Activated CD8-positive, alpha-beta T cell treated with anti-CD3 and anti-CD28 coated beads, Interleukin-2, amount 10 ng/mL, durations not matched to agents 7 days and 5 days (primary cell): ENCODE measurements around the gene KCP. TPM values are rescaled to one million over a fixed set of nuclear protein-coding genes. Genes with fewer than 3 reads are reported as not detected.
A peak's percentile ranks its signal among the peaks of the same experiment; 100 is the strongest.

Source experiments
- ATAC-seq: fragments of 150-1000 bp; cut with Tn5 transposase; one replicate; pipeline ENCODE4 v1.10.0; 2021; ENCODE audit warnings: moderate library complexity
- CTCF ChIA-PET: fragments of 350-600 bp; sonication (Branson Sonifier 250); formaldehyde crosslinking; loops from one replicate; lab custom pipeline; 2021; ENCODE audit warnings: antibody characterized with exemption; lab: Charles Lee
- POLR2A ChIA-PET: fragments of 350-600 bp; sonication (Branson Sonifier 250); formaldehyde crosslinking; loops from one replicate; lab custom pipeline; 2021; ENCODE audit warnings: antibody characterized with exemption; lab: Charles Lee
- DNase-seq: peaks from one replicate; pipeline ENCODE4 v3.0.0-alpha.2; 2020
- H3K27ac Mint-ChIP-seq: one replicate; pipeline ENCODE4 v1.8.0; 2021; ENCODE audit warnings: mild to moderate bottlenecking, mixed read lengths
- H3K27me3 Mint-ChIP-seq: one replicate; pipeline ENCODE4 v1.8.0; 2021; ENCODE audit warnings: low read depth, mixed read lengths
- H3K36me3 Mint-ChIP-seq: one replicate; pipeline ENCODE4 v1.8.0; 2021; ENCODE audit warnings: low read depth, mixed read lengths
- H3K4me1 Mint-ChIP-seq: one replicate; pipeline ENCODE4 v1.8.0; 2021; ENCODE audit warnings: low read depth, mixed read lengths
- H3K4me3 Mint-ChIP-seq: one replicate; pipeline ENCODE4 v1.8.0; 2021; ENCODE audit warnings: mild to moderate bottlenecking, mixed read lengths
- H3K9me3 Mint-ChIP-seq: one replicate; pipeline ENCODE4 v1.8.0; 2022; ENCODE audit warnings: mixed read lengths; ENCODE audit not compliant: insufficient read depth
- total RNA-seq, 2 experiments: library from RNA; stranded (reverse); gene quantifications; one replicate each; pipeline ENCODE4 v1.2.3, GENCODE V29; 2021

KCP gene
- total RNA-seq, 2 experiments from 2014 or later: 0.21 TPM; not detected in 1

DNA sequence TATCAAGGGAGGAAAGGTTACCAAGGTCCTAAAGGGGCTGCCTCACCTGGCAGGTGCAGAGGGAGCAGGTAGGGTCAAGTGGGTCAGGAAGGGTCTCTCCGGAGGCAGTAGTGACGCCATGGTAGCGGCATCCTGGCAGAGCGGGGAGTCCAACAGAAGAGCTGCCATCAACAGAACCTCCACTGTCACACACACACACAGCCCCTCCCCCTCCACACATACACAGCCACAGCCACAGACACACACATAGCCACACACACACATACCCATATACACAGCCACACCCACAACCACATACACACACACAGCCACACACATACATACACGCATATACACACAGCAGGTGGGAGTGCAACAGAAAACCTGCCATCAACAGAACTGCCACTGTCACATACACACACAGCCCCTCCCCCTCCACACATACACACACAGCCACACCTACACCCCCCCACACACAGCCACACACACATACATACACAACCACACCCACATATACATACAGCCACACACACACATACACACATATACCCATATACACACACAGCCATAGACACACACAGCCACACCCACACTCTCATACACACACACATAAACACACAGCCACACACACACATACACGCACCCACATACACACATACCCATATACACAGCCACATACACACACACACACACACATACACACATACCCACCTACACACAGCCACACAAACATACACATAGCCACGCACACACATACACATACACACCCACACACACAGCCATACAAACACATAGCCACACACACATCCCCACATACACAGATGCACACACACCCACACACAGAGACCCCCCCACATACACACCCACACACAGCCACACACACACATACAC is 23.1 kb downstream of the KCP start:
- Mint-ChIP-seq H3K4me1 (peaks cover 8% of the 10 kb centered on the region), H3K27me3 (peaks cover 11% of the 10 kb centered on the region), H3K9me3 (no peaks in the 10 kb centered on the region), H3K27ac (no peak overlapping the region), H3K4me3 (no peak overlapping the region), H3K36me3 (no peaks in the 10 kb centered on the region)
- CTCF ChIA-PET: no interaction called here
- DNase-seq (no peak), ATAC-seq (no peak)
- POLR2A ChIA-PET: no interaction called here

DNA sequence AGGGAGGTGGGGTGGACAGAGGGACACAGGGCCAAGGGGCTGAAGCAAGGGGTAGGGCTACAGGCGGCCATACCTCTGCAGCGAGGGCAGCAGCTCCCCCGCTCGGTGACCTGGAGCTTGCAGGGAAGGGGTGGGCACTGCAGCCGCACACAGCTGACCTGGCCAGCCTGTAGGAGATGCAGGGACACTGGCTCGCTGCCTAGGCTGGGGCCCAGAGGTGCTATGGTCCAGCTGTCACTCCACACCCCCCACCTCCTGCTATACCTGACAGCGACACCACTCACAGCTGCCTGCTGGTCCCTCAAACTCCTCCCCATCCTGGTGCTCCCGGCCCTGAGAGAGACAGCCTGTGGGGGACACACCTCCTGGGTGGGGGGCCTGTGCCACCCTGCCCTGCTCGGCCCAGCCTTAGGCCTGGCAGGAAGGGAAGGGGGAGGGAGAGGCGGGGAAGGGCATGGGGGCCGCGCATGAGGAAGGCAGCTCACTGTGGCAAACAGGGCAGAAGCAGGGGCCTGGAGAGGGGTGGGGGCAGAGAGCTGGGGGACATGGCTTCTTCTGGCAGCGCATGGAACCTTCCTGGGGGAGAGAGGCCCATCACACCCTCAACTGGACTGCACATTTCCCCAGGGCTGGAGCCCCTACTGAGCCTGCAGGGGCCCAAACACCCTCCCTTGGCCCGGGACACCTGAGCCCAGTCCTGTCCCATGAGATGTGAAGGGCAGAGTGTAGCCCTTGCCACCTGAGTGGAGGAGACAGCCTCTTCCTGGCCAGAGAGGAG is 23.9 kb downstream of the KCP start:
- no peak overlapping the region for H3K4me3 Mint-ChIP-seq
- DNase-seq (no peak), ATAC-seq (no peak)
- ChIA-PET POLR2A (no interaction called here), CTCF (interaction anchor here (9.1 kb wide), 1 partner anchor 25 kb away, joined by 118 read pairs; the partner anchor contains the start of gene ATP6V1F)
- H3K27me3 Mint-ChIP-seq: peaks cover 8% of the 10 kb centered on the region
- no peaks in the 10 kb centered on the region for H3K36me3 Mint-ChIP-seq
- no peaks in the 10 kb centered on the region for H3K9me3 Mint-ChIP-seq
- no peak overlapping the region for H3K27ac Mint-ChIP-seq
- peaks cover 8% of the 10 kb centered on the region for H3K4me1 Mint-ChIP-seq

DNA sequence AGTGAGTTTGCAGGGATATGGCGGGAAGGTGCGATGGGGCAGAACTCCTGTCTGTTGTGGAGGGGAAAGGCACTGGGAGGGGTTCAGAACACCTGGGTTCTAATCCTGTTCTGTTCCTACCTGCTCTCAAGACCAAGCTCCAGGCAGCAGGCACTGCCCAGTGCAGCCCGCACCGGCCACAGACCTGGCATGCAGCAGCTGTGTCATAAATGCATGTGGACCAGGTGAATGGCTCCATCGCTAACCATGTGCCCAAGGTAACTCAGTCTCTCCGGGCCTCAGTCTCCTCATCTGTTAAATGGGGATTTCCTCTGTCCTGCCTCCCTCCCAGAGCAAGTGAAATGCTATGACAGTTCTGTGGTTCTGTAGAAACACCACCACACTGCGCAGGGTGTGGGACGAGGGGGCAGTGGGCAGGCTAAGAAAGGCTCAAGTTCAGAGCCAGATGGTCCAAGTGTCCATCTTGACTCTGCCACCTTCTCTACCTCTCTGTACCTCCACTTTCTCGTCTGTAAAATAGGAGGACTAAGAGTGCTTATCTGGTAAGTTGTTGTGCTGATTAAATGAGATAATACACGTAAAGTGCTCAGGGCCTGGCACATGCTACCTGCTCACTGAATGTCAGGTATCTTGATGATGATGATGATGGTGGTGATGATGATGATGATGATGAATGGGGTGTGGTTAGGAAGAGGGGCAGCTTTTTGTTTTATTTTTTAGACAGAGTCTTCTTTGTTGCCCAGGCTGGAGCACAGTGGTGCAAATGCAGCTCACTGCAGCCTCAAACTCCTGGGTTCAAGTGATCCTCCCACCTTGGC is 24.9 kb downstream of the KCP start:
- no peaks in the 10 kb centered on the region for H3K36me3 Mint-ChIP-seq
- CTCF ChIA-PET: interaction anchor here (0.7 to 9.1 kb wide), 3 partner anchors 24 to 206 kb away, joined by 3 to 118 read pairs (median 3); partner anchors contain the start of gene ATP6V1F
- H3K4me3 Mint-ChIP-seq: no peak overlapping the region
- H3K27ac Mint-ChIP-seq: no peak overlapping the region
- no peaks in the 10 kb centered on the region for H3K9me3 Mint-ChIP-seq
- no peak for ATAC-seq
- H3K27me3 Mint-ChIP-seq: peaks cover 8% of the 10 kb centered on the region
- DNase-seq: no peak
- POLR2A ChIA-PET: no interaction called here
- peaks cover 8% of the 10 kb centered on the region for H3K4me1 Mint-ChIP-seq

DNA sequence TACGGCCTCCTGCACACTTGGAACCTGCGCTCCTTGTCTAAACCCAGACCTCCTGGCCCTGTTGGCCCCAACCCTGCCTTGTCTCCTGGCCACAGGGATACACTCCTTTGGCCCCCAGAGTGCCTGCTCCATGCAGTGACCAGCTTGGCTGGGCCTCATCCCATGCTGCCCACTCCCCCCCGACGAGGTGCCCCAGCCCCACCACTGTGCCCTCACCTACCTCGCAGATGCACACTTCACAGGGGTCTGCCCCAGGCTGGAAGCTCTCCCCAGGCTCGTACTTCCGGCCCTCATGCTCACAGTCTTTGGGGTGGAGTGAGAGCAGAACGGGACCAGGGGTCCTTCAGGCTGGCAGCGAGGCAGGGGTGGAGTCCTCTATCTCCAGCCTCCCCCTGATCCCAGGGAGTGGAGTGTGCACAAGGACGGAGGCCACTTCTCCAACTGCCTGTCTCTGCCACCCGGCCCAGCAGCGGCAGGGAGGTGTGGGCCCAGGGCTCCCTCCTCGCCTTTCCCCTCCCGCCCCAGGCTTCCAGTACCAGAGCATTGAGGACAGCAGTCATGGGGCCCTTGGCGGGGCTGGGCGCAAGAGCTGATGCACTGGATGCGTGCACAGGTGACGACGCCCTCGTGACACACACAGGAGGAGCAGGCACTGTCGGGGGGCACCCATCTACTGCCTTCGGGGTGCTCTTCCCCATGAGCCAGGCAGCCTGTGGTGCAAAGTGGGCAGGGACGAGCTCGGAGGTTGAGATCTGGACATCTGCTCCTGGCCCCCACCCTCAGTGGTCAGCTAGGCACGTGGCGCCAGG is 25.7 kb downstream of the KCP start:
- POLR2A ChIA-PET: no interaction called here
- no peaks in the 10 kb centered on the region for H3K36me3 Mint-ChIP-seq
- H3K9me3 Mint-ChIP-seq: no peaks in the 10 kb centered on the region
- H3K4me1 Mint-ChIP-seq: peaks cover 7% of the 10 kb centered on the region
- H3K27me3 Mint-ChIP-seq: peaks cover 3% of the 10 kb centered on the region
- peak overlapping the region; percentile 9 for H3K27ac Mint-ChIP-seq
- ATAC-seq: no peak
- CTCF ChIA-PET: interaction anchor here (1.1 to 9.1 kb wide), 11 partner anchors 11 to 276 kb away, joined by 3 to 118 read pairs (median 6); partner anchors contain the start of gene ATP6V1F
- DNase-seq: no peak
- H3K4me3 Mint-ChIP-seq: no peak overlapping the region

DNA sequence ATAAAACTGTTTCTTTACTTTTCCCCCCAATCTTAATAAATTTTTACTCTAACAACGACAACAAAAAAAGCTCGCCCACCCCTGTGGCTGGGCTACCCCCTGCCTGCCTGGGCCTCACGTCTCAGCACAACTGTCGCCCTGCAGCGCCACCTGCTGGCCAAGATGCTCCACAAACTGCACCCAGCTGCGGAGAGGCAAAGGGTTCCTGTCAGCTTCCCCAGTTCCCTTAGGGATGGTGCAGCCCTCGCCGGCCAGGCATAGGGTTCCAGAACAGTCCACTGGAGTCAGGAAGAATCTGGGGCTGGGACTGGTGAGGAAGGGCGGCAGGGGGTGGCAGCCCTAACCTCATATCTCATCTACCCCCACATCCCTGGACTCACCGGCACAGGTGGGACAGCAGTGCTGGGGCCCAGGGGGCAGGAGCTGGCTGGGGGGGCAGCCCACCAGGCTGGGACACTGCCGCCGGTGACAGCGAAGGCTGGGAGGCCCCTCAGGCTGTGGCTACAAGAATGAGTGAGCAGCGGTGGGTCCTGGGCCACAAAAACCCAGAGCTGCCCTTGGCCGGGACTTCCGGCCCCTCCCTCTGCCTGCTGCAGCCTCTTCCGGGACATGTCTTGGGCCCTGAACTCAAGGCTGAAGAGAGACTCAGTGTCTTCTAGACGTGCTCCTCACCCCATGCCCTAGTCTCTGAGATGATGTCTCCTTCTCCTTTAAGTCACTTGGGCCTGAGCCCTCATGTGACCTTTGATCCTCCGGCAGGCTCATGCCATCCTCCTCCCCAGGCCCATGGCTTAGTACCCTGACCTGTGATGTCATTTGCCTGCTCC is 26.7 kb downstream of the KCP start:
- peak; percentile 76 for ATAC-seq

DNA sequence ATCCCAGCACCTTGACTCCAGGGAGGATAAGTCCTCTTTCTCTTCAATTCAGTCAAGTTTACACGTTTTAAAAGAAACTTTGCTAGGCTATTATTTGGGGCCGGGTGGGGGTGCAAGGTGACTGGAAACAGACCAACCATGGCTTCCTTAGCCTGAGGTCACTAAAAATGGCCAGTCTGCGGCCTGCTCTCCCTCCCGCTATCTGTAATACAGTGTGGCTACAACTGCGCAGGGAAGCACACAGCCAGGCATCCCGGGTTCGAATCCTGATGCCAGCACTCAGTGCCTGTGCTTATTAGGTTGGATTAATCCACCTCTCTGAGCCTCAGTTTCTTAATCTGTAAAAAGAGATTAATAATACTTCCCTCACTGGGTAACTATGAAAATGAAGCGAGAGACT is 28.4 kb downstream of the KCP start:
- no peaks in the 10 kb centered on the region for H3K36me3 Mint-ChIP-seq
- ATAC-seq (no peak), DNase-seq (no peak)
- peaks cover 20% of the 10 kb centered on the region for H3K4me1 Mint-ChIP-seq
- H3K27me3 Mint-ChIP-seq: no peaks in the 10 kb centered on the region
- H3K9me3 Mint-ChIP-seq: no peaks in the 10 kb centered on the region
- no peak overlapping the region for H3K27ac Mint-ChIP-seq
- H3K4me3 Mint-ChIP-seq: no peak overlapping the region
- POLR2A ChIA-PET: interaction anchor here (0.8 kb wide), 1 partner anchor 14 kb away, joined by 3 read pairs; no protein-coding TSS in a partner anchor
- CTCF ChIA-PET: interaction anchor here (1.2 to 9.1 kb wide), 5 partner anchors 20 to 142 kb away, joined by 3 to 118 read pairs (median 3); partner anchors contain the start of gene ATP6V1F

More for the DNA sequence above, 26.7 kb downstream of the KCP start:
- ChIA-PET CTCF (interaction anchor here (0.8 to 9.1 kb wide), 39 partner anchors 10 to 456 kb away, joined by 3 to 118 read pairs (median 5); partner anchors contain the start of genes ATP6V1F, CCDC136 and TNPO3), POLR2A (no interaction called here)
- DNase-seq: peak; percentile 87
- Mint-ChIP-seq H3K4me3 (no peak overlapping the region), H3K4me1 (peaks cover 7% of the 10 kb centered on the region), H3K9me3 (no peaks in the 10 kb centered on the region), H3K36me3 (no peaks in the 10 kb centered on the region), H3K27ac (peak overlapping the region; percentile 26), H3K27me3 (no peaks in the 10 kb centered on the region)

DNA sequence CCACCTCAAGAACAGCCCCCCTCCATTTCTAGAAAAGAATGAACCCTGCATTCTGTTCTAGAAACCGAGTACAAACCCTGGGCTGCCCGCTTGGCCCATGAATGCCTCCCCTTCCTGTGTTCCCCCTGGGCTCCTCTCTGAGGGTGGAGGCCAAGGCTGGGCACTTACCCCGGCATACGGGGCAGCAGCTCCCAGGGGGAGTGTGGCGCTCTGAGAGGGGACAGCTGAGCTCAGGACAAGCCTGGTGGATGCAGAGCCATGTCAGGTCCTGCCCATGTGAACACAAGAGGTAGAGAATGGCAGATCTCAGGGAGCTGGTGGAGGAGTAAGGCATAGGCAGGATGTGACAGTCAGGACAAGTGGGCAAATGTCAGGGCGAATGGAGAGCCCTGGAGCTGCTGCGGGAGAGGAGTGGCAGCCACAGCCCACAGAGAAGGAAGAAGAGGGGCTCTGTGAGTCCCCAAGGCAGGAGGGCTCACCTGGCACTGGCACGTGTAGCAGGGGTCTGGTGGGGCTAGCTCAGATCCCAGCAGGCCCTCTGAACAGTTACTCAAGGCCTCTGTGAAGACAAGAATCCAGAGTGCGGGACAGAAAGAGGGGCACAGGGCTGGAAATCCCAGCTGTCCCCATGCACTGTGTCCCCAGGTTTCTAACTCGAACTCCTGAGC is 28.9 kb downstream of the KCP start:
- CTCF ChIA-PET: interaction anchor here (0.7 to 9.1 kb wide), 3 partner anchors 8 to 88 kb away, joined by 3 to 118 read pairs (median 4); partner anchors contain the start of gene ATP6V1F
- Mint-ChIP-seq H3K9me3 (no peaks in the 10 kb centered on the region), H3K4me3 (no peak overlapping the region), H3K27ac (no peak overlapping the region), H3K27me3 (no peaks in the 10 kb centered on the region), H3K36me3 (no peaks in the 10 kb centered on the region), H3K4me1 (peaks cover 20% of the 10 kb centered on the region)
- DNase-seq (no peak), ATAC-seq (no peak)
- POLR2A ChIA-PET: interaction anchor here (0.8 kb wide), 1 partner anchor 13 kb away, joined by 3 read pairs; no protein-coding TSS in a partner anchor

DNA sequence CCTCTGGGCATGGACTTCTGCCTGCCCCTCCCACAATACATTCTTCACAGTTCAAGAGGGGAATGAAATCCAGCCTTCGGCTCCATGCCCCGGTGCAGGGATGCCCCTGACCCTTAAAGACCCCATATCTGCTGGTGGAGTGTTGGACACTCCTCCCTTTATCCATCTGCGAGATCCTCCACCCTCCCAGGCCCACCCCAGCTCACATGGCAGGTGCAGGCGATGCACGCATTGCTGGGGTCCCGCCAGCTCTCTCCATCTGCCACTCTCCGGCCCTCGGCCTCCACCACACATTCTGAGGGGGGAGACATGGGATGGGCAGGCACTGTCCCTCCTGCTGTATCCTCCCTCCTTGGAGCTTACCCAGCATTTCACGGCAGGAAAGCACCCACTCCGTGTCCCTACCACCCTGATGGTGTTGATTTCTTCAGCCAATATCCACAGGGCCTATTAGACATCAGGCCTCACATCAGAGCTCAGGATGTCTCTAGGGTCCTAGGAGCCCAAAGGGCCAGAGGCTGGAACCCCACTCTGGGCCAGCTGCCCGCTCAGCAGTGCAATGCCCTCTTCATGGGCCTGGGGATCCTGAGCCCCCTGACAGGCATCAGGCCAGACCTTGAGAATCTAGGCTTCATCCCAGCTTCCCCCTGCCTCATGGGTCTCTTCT is 29.6 kb downstream of the KCP start:
- ATAC-seq (no peak), DNase-seq (no peak)
- H3K9me3 Mint-ChIP-seq: no peaks in the 10 kb centered on the region
- H3K27me3 Mint-ChIP-seq: no peaks in the 10 kb centered on the region
- H3K4me1 Mint-ChIP-seq: peaks cover 20% of the 10 kb centered on the region
- peak overlapping the region; percentile 32 for H3K27ac Mint-ChIP-seq
- H3K4me3 Mint-ChIP-seq: no peak overlapping the region
- POLR2A ChIA-PET: no interaction called here
- H3K36me3 Mint-ChIP-seq: no peaks in the 10 kb centered on the region
- CTCF ChIA-PET: interaction anchor here (0.7 to 9.1 kb wide), 3 partner anchors 9 to 87 kb away, joined by 3 to 118 read pairs (median 4); partner anchors contain the start of gene ATP6V1F
